HG03469 (cell line): Measurements from ENCODE around the gene FUOM.

Source experiments
- ATAC-seq: cut with Tn5 transposase; IDR thresholded peaks from one replicate; pipeline ENCODE4 v1.9.1; 2021; ENCODE audit warnings: mild to moderate bottlenecking, moderate library complexity, moderate number of reproducible peaks; ENCODE audit not compliant: unreplicated experiment

Gene FUOM

GRCh38 chr10:133357285-133358161 is at the start of gene FUOM:
Gene FUOM (minus strand): TSS chr10:133358019. CDS start chr10:133358007, 12 bp downstream.
- ATAC-seq = no peak

GRCh38 chr10:133405844-133406527 is 48.2 kb upstream of the FUOM start:
- no peak for ATAC-seq

GRCh38 chr10:133405272-133405671 is 47.5 kb upstream of the FUOM start:
- no peak for ATAC-seq

- ATAC-seq = no peak
Measured at GRCh38 chr10:133403784-133404183, 46.0 kb upstream of the FUOM start.

- no peak for ATAC-seq
Measured at GRCh38 chr10:133403359-133403758, 45.5 kb upstream of the FUOM start.

- ATAC-seq = no peak
Measured at GRCh38 chr10:133401981-133402725, 44.3 kb upstream of the FUOM start.

GRCh38 chr10:133401500-133401899 is 43.7 kb upstream of the FUOM start:
- no peak for ATAC-seq

- ATAC-seq = peak; percentile 49
Measured at GRCh38 chr10:133400624-133401424, 43.0 kb upstream of the FUOM start.

- no peak for ATAC-seq
Measured at GRCh38 chr10:133399123-133399601, 41.3 kb upstream of the FUOM start.

GRCh38 chr10:133397938-133398337 is 40.1 kb upstream of the FUOM start:
- ATAC-seq = no peak

- no peak for ATAC-seq
Measured at GRCh38 chr10:133396035-133396624, 38.3 kb upstream of the FUOM start.

- ATAC-seq = no peak
Measured at GRCh38 chr10:133394801-133395221, 37.0 kb upstream of the FUOM start.

- ATAC-seq = peak; percentile 44
Measured at GRCh38 chr10:133394064-133394663, 36.3 kb upstream of the FUOM start, which contains the start of gene MTG1. Gene MTG1 (plus strand): TSS chr10:133394157. CDS start chr10:133394221, 64 bp downstream.

- no peak for ATAC-seq
Measured at GRCh38 chr10:133393401-133394063, 35.7 kb upstream of the FUOM start.

- no peak for ATAC-seq
Measured at GRCh38 chr10:133391761-133392518, 34.1 kb upstream of the FUOM start.

GRCh38 chr10:133391249-133391635 is 33.4 kb upstream of the FUOM start:
- no peak for ATAC-seq

GRCh38 chr10:133390597-133391248 is 32.9 kb upstream of the FUOM start:
- no peak for ATAC-seq
